ENCODE results near the gene FREM1.

FREM1 gene, protein sequence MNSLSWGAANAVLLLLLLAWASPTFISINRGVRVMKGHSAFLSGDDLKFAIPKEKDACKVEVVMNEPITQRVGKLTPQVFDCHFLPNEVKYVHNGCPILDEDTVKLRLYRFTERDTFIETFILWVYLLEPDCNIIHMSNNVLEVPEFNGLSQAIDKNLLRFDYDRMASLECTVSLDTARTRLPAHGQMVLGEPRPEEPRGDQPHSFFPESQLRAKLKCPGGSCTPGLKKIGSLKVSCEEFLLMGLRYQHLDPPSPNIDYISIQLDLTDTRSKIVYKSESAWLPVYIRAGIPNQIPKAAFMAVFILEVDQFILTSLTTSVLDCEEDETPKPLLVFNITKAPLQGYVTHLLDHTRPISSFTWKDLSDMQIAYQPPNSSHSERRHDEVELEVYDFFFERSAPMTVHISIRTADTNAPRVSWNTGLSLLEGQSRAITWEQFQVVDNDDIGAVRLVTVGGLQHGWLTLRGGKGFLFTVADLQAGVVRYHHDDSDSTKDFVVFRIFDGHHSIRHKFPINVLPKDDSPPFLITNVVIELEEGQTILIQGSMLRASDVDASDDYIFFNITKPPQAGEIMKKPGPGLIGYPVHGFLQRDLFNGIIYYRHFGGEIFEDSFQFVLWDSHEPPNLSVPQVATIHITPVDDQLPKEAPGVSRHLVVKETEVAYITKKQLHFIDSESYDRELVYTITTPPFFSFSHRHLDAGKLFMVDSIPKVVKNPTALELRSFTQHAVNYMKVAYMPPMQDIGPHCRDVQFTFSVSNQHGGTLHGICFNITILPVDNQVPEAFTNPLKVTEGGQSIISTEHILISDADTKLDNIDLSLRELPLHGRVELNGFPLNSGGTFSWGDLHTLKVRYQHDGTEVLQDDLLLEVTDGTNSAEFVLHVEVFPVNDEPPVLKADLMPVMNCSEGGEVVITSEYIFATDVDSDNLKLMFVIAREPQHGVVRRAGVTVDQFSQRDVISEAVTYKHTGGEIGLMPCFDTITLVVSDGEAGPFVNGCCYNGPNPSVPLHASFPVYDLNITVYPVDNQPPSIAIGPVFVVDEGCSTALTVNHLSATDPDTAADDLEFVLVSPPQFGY (N-terminal part only)

DNA sequence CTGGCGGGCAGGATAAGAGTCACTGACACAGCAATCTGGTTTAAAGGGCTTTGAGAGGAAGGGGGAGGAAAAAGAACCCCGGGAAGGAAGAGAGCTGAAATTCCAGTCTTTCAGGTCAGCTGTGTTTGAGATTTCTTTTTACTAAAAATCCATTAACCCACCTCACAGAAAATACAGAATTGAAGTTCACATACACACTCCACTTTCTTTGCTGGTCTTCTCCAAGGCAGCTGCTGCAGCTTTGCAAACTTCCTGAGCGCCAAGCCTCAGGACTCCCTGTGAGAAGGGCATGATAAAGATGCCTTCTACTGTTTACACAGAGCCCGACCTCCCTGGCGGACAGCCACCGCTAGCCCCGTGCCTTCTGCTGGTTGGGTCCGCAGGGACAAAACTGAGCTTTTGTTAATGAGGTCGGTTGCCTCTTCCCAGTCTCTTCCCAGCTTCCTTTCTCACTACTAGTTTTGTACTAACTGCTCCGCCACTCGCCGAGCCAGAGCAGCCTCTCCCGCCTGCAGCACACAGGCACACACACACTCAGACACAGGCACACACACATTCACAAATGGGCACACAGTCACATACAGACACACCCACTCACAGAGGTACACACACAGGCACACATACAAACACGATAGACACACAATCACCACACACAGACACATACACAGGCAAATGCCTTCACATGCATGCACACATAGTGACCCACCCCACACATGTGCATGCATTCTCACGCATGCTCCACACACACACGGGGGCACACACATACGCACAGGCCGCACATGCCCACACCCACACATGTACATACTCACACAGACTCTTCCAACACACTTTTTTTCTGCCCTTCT is at the start of gene FREM1:
Gene FREM1, minus strand, starts transcription at position 468 of the 845 bp plus-strand sequence. CDS start 41,451 bp downstream, outside the sequence.
- H3K27me3 Mint-ChIP-seq, result peaks cover 4% of the 10 kb centered on the region
- ATAC-seq (no peak), DNase-seq (no peak)
- no peak within 1 kb of the TSS for H3K27ac Mint-ChIP-seq
- no peak within 1 kb of the TSS for H3K4me3 Mint-ChIP-seq
- H3K36me3 Mint-ChIP-seq (ENCODE audit: low read depth), result no peaks in the 10 kb centered on the region
- H3K4me1 Mint-ChIP-seq, result no peaks in the 10 kb centered on the region
- H3K9me3 Mint-ChIP-seq, result no peaks in the 10 kb centered on the region

DNA sequence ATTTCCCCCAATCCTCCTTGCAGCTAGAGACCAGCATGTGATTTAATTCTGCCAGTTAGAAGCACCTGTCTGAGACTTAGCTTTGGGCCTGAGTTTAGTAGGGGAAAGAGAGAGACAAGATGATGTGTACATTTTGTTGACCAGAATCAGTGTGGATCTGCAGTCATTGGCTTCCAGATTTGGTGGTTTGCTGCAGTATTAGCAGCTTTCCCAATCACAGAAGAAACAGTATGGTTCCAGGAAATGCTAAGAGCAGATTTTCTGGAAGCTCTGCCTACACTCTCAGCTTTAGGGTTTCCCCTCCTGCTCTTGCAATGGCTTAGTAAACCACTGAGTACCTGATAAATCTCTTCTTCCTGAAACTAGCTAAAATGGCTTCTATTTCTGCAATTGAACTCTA is 48.8 kb upstream of the FREM1 start:
- no peak for DNase-seq
- no peak overlapping the region for H3K27ac Mint-ChIP-seq
- peaks cover 3% of the 10 kb centered on the region for H3K9me3 Mint-ChIP-seq

DNA sequence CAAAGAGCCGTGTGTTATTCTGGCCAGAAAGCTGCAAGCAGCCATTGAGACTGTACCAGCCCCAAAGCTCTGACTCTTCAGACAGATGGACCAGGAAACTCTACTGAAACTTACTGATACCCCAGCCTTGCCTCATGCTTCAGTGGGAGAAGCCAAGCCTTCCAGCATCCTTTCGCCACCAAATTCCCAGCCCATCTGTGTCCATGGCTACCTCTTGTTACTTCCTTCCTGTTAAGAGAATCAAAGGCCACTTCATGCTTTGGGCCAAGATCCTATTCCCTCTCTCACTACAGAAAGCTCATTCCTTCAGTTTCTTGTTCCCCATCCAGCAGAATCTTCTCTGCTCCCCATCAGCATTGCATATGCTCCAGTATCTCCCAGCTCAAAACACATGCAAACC is 46.9 kb upstream of the FREM1 start:
- DNase-seq (no peak), ATAC-seq (no peak)
- Mint-ChIP-seq H3K4me3 (no peak overlapping the region), H3K27ac (no peak overlapping the region), H3K9me3 (peaks cover 4% of the 10 kb centered on the region), H3K4me1 (no peaks in the 10 kb centered on the region), H3K27me3 (no peaks in the 10 kb centered on the region), H3K36me3 (ENCODE audit: low read depth) (no peaks in the 10 kb centered on the region)

More for the DNA sequence above, 48.8 kb upstream of the FREM1 start:
- Mint-ChIP-seq H3K36me3 (ENCODE audit: low read depth) (no peaks in the 10 kb centered on the region), H3K4me1 (no peaks in the 10 kb centered on the region), H3K4me3 (no peak overlapping the region), H3K27me3 (no peaks in the 10 kb centered on the region)
- no peak for ATAC-seq

DNA sequence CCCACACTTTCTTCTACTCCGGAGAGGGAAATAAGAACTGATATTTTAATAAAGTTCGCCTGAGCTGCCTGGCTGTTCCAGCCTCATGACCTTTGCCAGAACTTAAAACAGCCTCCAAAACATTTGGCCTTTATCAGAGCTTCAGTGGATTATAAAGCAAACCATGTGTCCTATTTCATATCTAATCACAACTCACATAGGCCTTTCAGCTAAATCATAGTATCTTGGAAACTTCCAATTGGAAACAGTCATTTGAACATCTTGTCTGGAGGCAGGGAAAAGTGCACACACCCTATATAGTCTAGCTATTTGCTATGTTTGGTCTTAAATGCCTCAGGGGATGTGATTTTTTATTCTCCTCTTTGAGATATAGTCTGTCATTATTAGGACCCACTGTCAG is 46.0 kb upstream of the FREM1 start:
- Mint-ChIP-seq H3K9me3 (peaks cover 4% of the 10 kb centered on the region), H3K27me3 (no peaks in the 10 kb centered on the region), H3K4me3 (no peak overlapping the region), H3K36me3 (ENCODE audit: low read depth) (no peaks in the 10 kb centered on the region), H3K27ac (no peak overlapping the region), H3K4me1 (no peaks in the 10 kb centered on the region)
- DNase-seq (no peak), ATAC-seq (no peak)

DNA sequence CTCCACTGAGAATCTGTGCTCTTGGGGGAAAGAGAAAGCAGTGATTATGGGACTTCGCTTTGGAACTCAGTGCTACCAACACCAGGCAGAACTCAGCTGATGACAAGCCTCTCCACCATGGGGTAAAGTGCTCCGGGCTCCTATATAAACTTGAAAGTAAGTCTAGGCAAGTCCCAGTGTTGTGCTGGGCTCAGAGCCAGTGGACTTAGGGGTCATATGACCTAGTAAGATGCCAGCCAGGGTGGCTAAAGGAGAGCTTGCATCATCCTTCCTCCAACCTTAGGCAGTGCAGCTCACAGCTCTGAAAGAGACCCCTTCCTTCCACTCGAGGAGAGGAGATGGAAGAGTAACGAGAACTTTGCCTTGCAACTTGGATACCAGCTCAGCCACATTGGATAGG is 35.1 kb upstream of the FREM1 start:
- Mint-ChIP-seq H3K27me3 (no peaks in the 10 kb centered on the region), H3K9me3 (no peaks in the 10 kb centered on the region), H3K4me1 (no peaks in the 10 kb centered on the region), H3K27ac (no peak overlapping the region), H3K4me3 (no peak overlapping the region), H3K36me3 (ENCODE audit: low read depth) (no peaks in the 10 kb centered on the region)
- DNase-seq (no peak), ATAC-seq (no peak)

DNA sequence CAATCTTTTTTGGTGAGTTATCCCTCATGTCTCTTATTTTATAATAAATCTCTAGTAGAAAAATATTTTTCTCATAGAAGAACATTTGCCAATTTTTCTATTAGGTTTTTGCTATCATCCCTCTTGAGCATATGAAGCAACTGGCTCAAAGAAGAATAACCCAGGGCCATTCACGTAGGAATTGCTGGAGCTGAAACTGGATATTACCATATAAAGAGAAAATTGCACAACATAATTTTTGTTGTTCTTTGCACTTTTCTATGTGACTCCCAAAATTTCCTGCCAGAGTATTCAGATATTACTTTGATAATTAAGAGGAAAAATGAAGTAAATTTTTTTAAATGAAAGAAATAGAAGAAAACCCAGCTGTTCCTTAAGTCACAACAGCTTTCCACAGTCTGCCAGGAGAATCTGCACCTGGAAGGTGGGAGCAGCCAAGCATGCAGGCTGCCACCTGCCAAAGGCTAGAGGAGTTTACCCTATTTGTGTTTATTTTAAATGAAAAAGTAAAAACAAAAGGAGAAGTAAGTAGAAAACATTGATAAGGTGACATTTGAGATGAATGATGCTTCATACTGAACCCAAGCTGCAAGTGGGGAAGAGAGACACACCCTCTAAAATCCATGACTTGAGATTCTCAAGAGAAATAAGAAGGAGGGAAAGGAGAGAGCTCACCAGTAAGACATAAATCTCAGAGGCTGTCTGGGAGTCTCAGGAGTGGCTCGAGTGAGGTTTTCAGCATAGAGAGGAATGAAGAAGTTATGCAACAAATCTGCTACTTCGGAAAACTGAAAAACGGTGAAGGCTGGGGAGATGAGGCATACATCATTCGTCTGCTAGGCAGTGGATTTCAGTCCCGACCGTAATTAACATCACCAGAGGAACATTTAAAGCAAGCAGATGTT is 31.5 kb upstream of the FREM1 start:
- no peak for DNase-seq
- Mint-ChIP-seq H3K36me3 (ENCODE audit: low read depth) (no peaks in the 10 kb centered on the region), H3K9me3 (no peaks in the 10 kb centered on the region), H3K4me1 (no peaks in the 10 kb centered on the region), H3K27ac (no peak overlapping the region), H3K4me3 (no peak overlapping the region), H3K27me3 (no peaks in the 10 kb centered on the region)
- no peak for ATAC-seq

DNA sequence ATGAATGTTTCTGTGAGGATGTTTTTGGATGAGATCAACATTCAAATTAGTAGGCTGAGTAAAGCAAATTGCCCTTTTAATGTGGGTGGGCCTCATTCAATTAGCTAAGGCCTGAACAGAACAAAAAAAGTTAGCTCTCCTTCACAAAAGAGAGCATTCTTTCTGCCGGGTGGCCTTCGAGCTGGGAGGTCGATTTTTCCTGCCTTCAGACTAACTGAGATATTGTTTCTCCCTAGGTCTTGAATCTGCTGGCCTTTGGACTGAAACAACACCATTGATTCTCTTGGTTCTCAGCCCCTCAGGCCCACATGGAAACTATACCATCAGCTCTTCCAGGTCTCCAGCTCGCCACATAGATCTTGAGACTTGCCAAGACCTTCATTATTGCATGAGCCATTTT is 29.1 kb upstream of the FREM1 start:
- H3K9me3 Mint-ChIP-seq, result no peaks in the 10 kb centered on the region
- no peaks in the 10 kb centered on the region for H3K4me1 Mint-ChIP-seq
- ATAC-seq (no peak), DNase-seq (no peak)
- H3K27me3 Mint-ChIP-seq, result no peaks in the 10 kb centered on the region
- no peak overlapping the region for H3K27ac Mint-ChIP-seq
- H3K4me3 Mint-ChIP-seq, result no peak overlapping the region
- no peaks in the 10 kb centered on the region for H3K36me3 Mint-ChIP-seq (ENCODE audit: low read depth)

DNA sequence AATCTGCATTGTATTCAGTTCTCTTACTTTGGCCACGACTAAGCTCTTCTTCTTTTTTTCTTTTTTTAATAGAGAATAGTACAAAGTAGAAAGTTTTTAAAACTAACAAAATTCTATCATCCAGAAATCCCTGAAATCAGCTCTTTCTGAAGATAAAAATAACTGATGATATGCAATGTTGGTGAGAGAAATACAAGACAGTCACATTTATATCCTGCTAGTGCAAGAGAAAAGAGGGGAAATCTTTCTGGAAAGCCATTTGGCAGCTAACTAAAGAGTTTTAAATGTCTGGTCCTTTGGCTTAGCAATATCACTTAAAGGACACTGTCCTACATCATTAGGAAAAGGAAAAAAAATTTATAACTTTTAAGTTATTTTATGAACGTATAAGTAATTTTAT is 27.0 kb upstream of the FREM1 start:
- H3K4me1 Mint-ChIP-seq, result no peaks in the 10 kb centered on the region
- DNase-seq (no peak), ATAC-seq (no peak)
- H3K36me3 Mint-ChIP-seq (ENCODE audit: low read depth), result no peaks in the 10 kb centered on the region
- no peaks in the 10 kb centered on the region for H3K27me3 Mint-ChIP-seq
- no peak overlapping the region for H3K27ac Mint-ChIP-seq
- no peak overlapping the region for H3K4me3 Mint-ChIP-seq
- H3K9me3 Mint-ChIP-seq, result no peaks in the 10 kb centered on the region

DNA sequence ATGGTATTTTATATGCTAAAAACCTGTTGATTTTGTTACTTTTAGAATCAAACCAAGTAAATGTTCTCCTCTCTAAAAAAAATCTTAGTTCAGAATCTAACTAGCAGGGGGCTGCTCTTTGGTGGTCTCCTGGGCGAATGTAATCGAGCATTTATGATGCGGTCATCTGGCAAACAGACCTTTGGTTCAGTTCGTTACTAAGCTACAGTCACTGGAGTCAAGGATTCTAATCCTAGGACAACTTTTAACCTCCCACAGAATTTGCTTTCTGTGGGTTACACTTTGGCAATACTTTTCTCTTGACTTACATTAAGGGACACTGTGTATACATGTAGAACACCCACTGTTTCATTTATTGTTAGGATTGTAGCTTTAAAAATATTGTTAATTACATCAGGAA is 26.3 kb upstream of the FREM1 start:
- Mint-ChIP-seq H3K27ac (no peak overlapping the region), H3K27me3 (no peaks in the 10 kb centered on the region), H3K4me1 (no peaks in the 10 kb centered on the region), H3K36me3 (ENCODE audit: low read depth) (no peaks in the 10 kb centered on the region), H3K9me3 (no peaks in the 10 kb centered on the region), H3K4me3 (no peak overlapping the region)
- ATAC-seq, result no peak
- no peak for DNase-seq

DNA sequence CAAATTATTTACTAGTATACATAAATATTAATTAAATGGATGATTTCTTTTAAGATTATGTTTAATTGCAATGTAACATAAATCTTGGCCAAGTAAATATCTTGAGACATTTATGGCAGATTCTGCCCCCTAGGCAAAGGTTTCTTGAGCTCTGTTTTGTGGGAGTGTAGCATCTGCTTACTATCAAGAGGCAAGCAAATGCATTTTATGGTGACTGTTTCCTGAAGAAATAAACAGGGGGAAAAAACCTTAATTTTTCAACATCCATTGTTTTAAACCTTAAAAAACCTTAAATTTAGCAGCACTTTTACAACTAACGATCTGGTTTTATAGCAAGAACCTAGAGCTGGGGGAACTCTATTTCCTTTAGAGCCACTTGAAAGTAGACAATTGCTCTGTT is 25.7 kb upstream of the FREM1 start:
- Mint-ChIP-seq H3K4me1 (no peaks in the 10 kb centered on the region), H3K4me3 (no peak overlapping the region), H3K27me3 (no peaks in the 10 kb centered on the region), H3K27ac (no peak overlapping the region), H3K9me3 (no peaks in the 10 kb centered on the region), H3K36me3 (ENCODE audit: low read depth) (no peaks in the 10 kb centered on the region)
- DNase-seq (no peak), ATAC-seq (no peak)

DNA sequence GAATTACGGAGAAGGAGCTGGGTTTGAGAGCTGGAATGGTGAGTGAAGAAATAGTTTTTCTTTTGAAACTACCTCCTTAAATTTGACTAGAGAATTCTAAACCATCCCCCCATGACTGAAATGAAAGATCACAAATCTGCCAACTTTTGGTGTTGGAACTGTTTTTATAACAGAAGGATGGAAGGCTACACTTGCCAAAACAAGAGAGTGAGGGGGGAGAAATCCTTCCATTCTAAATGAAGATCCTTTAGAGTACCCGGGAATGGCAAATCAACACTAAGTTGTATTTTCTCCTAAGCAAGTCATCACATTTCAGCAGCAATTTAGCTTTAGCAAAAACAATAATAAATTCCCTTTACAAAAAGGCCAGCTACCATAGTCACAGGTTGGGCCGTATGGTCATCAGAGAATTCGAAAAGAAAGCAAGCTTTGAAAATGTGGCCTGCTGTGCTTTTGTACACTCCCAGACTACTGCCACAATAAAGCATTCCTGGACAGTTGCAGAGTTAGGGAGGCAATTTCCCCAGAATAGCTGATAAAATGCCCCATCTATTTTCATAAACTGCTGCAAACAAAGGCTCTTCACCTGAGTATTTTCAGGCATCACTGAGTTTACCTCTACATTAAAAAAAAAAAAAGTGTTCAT is 25.0 kb upstream of the FREM1 start:
- H3K36me3 Mint-ChIP-seq (ENCODE audit: low read depth), result no peaks in the 10 kb centered on the region
- no peaks in the 10 kb centered on the region for H3K27me3 Mint-ChIP-seq
- no peak overlapping the region for H3K4me3 Mint-ChIP-seq
- H3K4me1 Mint-ChIP-seq, result no peaks in the 10 kb centered on the region
- H3K27ac Mint-ChIP-seq, result no peak overlapping the region
- ATAC-seq (no peak), DNase-seq (no peak)
- no peaks in the 10 kb centered on the region for H3K9me3 Mint-ChIP-seq

DNA sequence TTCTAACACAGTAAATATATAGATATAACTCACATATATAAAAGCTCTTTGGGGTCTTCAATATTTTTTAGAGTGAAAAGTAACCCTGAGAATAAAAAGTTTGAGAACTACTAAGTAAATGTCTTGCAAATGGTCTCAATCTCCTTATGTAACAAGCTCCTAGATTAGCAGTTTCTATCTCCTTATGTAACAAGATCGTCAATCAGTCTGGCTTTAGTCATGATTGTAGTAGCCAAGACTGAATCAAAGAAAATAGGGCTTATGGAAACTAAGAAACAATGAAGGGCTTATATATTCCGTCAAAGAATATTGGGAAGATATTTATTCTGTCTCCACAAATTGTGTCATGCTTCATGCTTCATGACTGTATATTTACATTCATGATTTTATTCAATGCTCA is 22.4 kb upstream of the FREM1 start:
- Mint-ChIP-seq H3K27me3 (no peaks in the 10 kb centered on the region), H3K9me3 (no peaks in the 10 kb centered on the region), H3K36me3 (ENCODE audit: low read depth) (no peaks in the 10 kb centered on the region), H3K4me3 (no peak overlapping the region), H3K27ac (no peak overlapping the region), H3K4me1 (no peaks in the 10 kb centered on the region)
- DNase-seq (no peak), ATAC-seq (no peak)

DNA sequence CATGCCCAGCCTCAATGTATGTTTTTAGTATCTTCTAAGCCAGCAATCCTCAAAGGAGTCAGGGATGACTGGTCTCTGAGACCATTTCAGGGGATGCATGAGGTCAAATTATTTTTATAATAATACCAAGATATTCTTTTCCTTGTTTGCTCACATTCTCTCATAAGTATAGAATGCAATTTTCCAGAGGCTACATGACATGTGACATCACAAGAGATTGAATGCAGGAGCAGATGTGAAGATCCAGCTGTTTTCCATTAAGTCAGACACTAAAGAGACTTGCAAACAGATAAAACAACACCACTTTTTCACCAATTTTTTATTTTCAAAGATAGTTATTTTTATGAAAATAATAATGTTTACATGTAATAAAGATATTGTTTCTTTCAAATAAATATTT is 22.0 kb upstream of the FREM1 start:
- H3K9me3 Mint-ChIP-seq, result no peaks in the 10 kb centered on the region
- no peak overlapping the region for H3K27ac Mint-ChIP-seq
- no peak for ATAC-seq
- no peaks in the 10 kb centered on the region for H3K27me3 Mint-ChIP-seq
- DNase-seq, result no peak
- H3K4me3 Mint-ChIP-seq, result no peak overlapping the region
- H3K4me1 Mint-ChIP-seq, result no peaks in the 10 kb centered on the region
- H3K36me3 Mint-ChIP-seq (ENCODE audit: low read depth), result no peaks in the 10 kb centered on the region

All from activated naive CD8-positive, alpha-beta T cell treated with anti-CD3 and anti-CD28 coated beads, Interleukin-2, amount 50 U/mL, for 24 hours (primary cell).